K562 (cell line): ENCODE data around the gene BNIP3. TPM values are rescaled to one million over a fixed set of nuclear protein-coding genes. Genes with fewer than 3 reads are reported as not detected.

Experiments
- ATAC-seq: fragments of 200-7000 bp; cut with Tn5 transposase; 3 replicates; pipeline ENCODE4 v1.9.1; 2020; ENCODE audit warnings: moderate library complexity
- BruUV-seq: library from RNA; stranded (reverse); fragments of 400-500 nt; replicated peaks from 2 replicates; lab custom pipeline; 2021; lab: Mats Ljungman, UMichigan
- CTCF ChIA-PET: fragments of 300-600 bp; formaldehyde crosslinking; extraction: SDS; loops from one replicate; lab custom pipeline; 2021; ENCODE audit warnings: low intra/inter-chr PET ratio; lab: Yijun Ruan, JAX
- POLR2A ChIA-PET: fragments of 300-600, 350-650 bp; sonication (Branson Sonifier 250); formaldehyde crosslinking; extraction: SDS; loops from one replicate; lab custom pipeline; 2021; ENCODE audit warnings: antibody characterized with exemption, inconsistent platforms; lab: Yijun Ruan, JAX
- DNase-seq, 4 experiments: peaks; one replicate each; pipeline versions ENCODE4 v3.0.0 to v3.0.0-alpha.2; 2011 to 2018; ENCODE audit warnings: low spot score in 3 of 4, mixed read lengths in 3 of 4; ENCODE audit errors: extremely low read depth in 1 of 4
- FAIRE-seq: peaks from 2 replicates; lab custom pipeline; 2011; peaks lifted over from hg19 to GRCh38; lab: Jason Lieb, UNC
- H2AFZ ChIP-seq: 2 replicates; pipeline ENCODE4 v1.6.0; 2011; ENCODE audit warnings: low read depth, low read length, control low read depth, inconsistent platforms
- H3K27ac ChIP-seq: fragments of 200-600 bp; 3 replicates; pipeline ENCODE4 v1.8.0; 2011; ENCODE audit warnings: low read depth, mild to moderate bottlenecking, control low read depth, inconsistent platforms, low read length, moderate library complexity, mixed read lengths; ENCODE audit errors: extremely low read depth
- H3K27me3 ChIP-seq, 2 experiments: fragments of 300-600 bp in 1 of 2; 2 replicates in 1 of 2; 3 replicates in 1 of 2; pipeline versions ENCODE4 v1.6.0 to v1.8.0; 2011; ENCODE audit warnings: inconsistent platforms in 2 of 2, low read length in 2 of 2, mild to moderate bottlenecking in 1 of 2, mixed read lengths in 1 of 2, moderate library complexity in 1 of 2; ENCODE audit not compliant: control insufficient read depth in 2 of 2, insufficient read depth in 2 of 2
- H3K36me3 ChIP-seq: fragments of 300-600 bp; 3 replicates; pipeline ENCODE4 v1.8.0; 2011; ENCODE audit warnings: mild to moderate bottlenecking, low read length, inconsistent platforms; ENCODE audit not compliant: control insufficient read depth, insufficient read depth
- H3K4me1 ChIP-seq, 2 experiments: fragments of 200-600 bp in 1 of 2; replicated peaks in 1 of 2; 2 replicates in 1 of 2; 3 replicates in 1 of 2; pipeline versions ENCODE4 v1.5.1 to v1.8.0; 2011; ENCODE audit warnings: inconsistent platforms in 2 of 2, low read length in 2 of 2, mild to moderate bottlenecking in 1 of 2, mixed read lengths in 1 of 2, moderate library complexity in 1 of 2; ENCODE audit not compliant: control insufficient read depth in 2 of 2, insufficient read depth in 2 of 2
- H3K4me2 ChIP-seq: 2 replicates; pipeline ENCODE4 v1.6.1; 2011; ENCODE audit warnings: low read length, control low read depth, inconsistent platforms, mixed read lengths; ENCODE audit not compliant: insufficient read depth
- H3K4me3 ChIP-seq: fragments of 200-600 bp; sonication (generic), shearing (Covaris generic); 2 replicates; pipeline ENCODE4 v1.5.1; 2016; ENCODE audit warnings: control low read depth, inconsistent platforms
- H3K79me2 ChIP-seq: fragments of 200-600 bp; 3 replicates; pipeline ENCODE4 v1.8.0; 2011; ENCODE audit warnings: low read length, inconsistent platforms; ENCODE audit not compliant: control insufficient read depth, insufficient read depth
- H3K9ac ChIP-seq, 2 experiments: 2 replicates each; pipeline versions ENCODE4 v1.6.0 to v1.6.1; 2011; ENCODE audit warnings: low read depth in 2 of 2, low read length in 2 of 2, control low read depth in 1 of 2, inconsistent platforms in 1 of 2, mild to moderate bottlenecking in 1 of 2, mixed read lengths in 1 of 2; ENCODE audit not compliant: insufficient read depth in 1 of 2
- H3K9me1 ChIP-seq: one replicate; pipeline ENCODE4 v1.6.0; 2011; ENCODE audit warnings: inconsistent platforms, mild to moderate bottlenecking, low read length, moderate library complexity; ENCODE audit not compliant: control insufficient read depth, insufficient read depth
- H3K9me3 ChIP-seq: replicated peaks from 2 replicates; pipeline ENCODE4 v1.5.1; 2011; ENCODE audit warnings: low read depth, low read length, inconsistent platforms; ENCODE audit not compliant: control insufficient read depth, insufficient read depth
- H4K20me1 ChIP-seq: replicated peaks from 2 replicates; pipeline ENCODE4 v1.6.1; 2011; ENCODE audit warnings: low read length, inconsistent platforms, mixed read lengths; ENCODE audit not compliant: control insufficient read depth, insufficient read depth
- HNRNPL ChIP-seq: fragments of 200-400 bp; formaldehyde crosslinking; IDR thresholded peaks from 2 replicates; pipeline ENCODE4 v1.6.1; 2017; ENCODE audit warnings: low read depth, mild to moderate bottlenecking, low read length
- LCOR ChIP-seq: sonication (generic); formaldehyde crosslinking; IDR thresholded peaks from 2 replicates; pipeline ENCODE4 v1.8.0; 2022; ENCODE audit warnings: mild to moderate bottlenecking, missing genetic modification reagents
- NELFE ChIP-seq: IDR thresholded peaks from 2 replicates; pipeline ENCODE4 v1.6.1; 2011; ENCODE audit warnings: mild to moderate bottlenecking; ENCODE audit not compliant: insufficient read depth, insufficient read length
- NFXL1 ChIP-seq: fragments of 450-650 bp; formaldehyde crosslinking; IDR thresholded peaks from 2 replicates; pipeline ENCODE4 v1.4.0; 2021; ENCODE audit warnings: mild to moderate bottlenecking
- NONO ChIP-seq, 2 experiments: fragments of 200-400 bp in 1 of 2; fragments of 450-650 bp in 1 of 2; formaldehyde crosslinking in 1 of 2; IDR thresholded peaks; 2 replicates each; pipeline ENCODE4 v1.6.1; 2017; ENCODE audit warnings: low read depth in 2 of 2, mild to moderate bottlenecking in 2 of 2, moderate library complexity in 2 of 2, low read length in 1 of 2
- RUNX1 ChIP-seq: sonication (generic); IDR thresholded peaks from 2 replicates; pipeline ENCODE4 v1.6.1; 2016; ENCODE audit warnings: antibody characterized with exemption, low read depth
- SLC30A9 ChIP-seq: fragments of 250-450 bp; sonication (Bioruptor Pico); IDR thresholded peaks from 2 replicates; pipeline ENCODE4 v1.8.0; 2022; ENCODE audit warnings: mild to moderate bottlenecking, moderate library complexity
- ZC3H4 ChIP-seq: sonication (generic); formaldehyde crosslinking; IDR thresholded peaks from 2 replicates; pipeline ENCODE4 v1.9.0; 2021; ENCODE audit warnings: missing genetic modification reagents, borderline replicate concordance
- ZC3H8 ChIP-seq: fragments of 450-650 bp; IDR thresholded peaks from 2 replicates; pipeline ENCODE4 v1.6.1; 2017
- ZNF217 ChIP-seq: sonication (generic); formaldehyde crosslinking; IDR thresholded peaks from 2 replicates; pipeline ENCODE4 v1.8.0; 2022; ENCODE audit warnings: mild to moderate bottlenecking, missing genetic modification reagents
- ZNF830 ChIP-seq: fragments of 250-450 bp; sonication (Bioruptor Pico); IDR thresholded peaks from 2 replicates; pipeline ENCODE4 v1.5.0; 2021; ENCODE audit warnings: mild to moderate bottlenecking
- WGBS: fragments of 100-300 bp; shearing (Covaris generic); methylation state at CpG from one replicate; pipeline ENCODE4 v1.1.6; 2016; ENCODE audit warnings: low coverage, mixed read lengths; ENCODE audit not compliant: insufficient coverage; ENCODE audit errors: missing lambda C conversion rate; 5-methylcytosine and 5-hydroxymethylcytosine counted together
- in situ Hi-C: fragments of 300-500 bp; cut with MboI; formaldehyde crosslinking; loops from 4 replicates; pipeline ENCODE4 v1.15.0; 2018; ENCODE audit warnings: inconsistent platforms, mixed read lengths
- intact Hi-C: fragments of 100-400 bp; cut with micrococcal nuclease; formaldehyde crosslinking; loops from 2 replicates; pipeline ENCODE4 v1.14.2; 2022
- polyA plus RNA-seq, 8 experiments: library from polyadenylated mRNA; depleted of rRNA in 4 of 8; stranded (reverse) in 5 of 8; unstranded in 3 of 8; fragments of >200 nt; fragmentation: Nextera tagmentation in 2 of 8; fragmentation: Illumina TruSeq in 1 of 8; extraction: Ambion mirVana in 2 of 8; extraction: Trizol in 1 of 8; gene quantifications; 2 replicates each; pipeline versions ENCODE4 v1.2.1 to v1.2.3, GENCODE V29; 2011 to 2014; ENCODE audit warnings: inconsistent platforms in 1 of 8, missing spikeins in 1 of 8
- total RNA-seq, 7 experiments: library from RNA; depleted of rRNA in 6 of 7; stranded (reverse); fragments of >200 nt in 6 of 7; fragmentation: Illumina TruSeq in 2 of 7; extraction: Trizol in 2 of 7; gene quantifications; 2 replicates each; pipeline versions ENCODE4 v1.2.1 to v1.2.3, GENCODE V29; 2011 to 2021; ENCODE audit warnings: low replicate concordance in 1 of 7
- TF ChIP-seq, protein P1 (sequence below): fragments of 250-450 bp; sonication (Bioruptor Pico); IDR thresholded peaks from 2 replicates; pipeline ENCODE4 v1.5.0; 2021; ENCODE audit warnings: mild to moderate bottlenecking, moderate library complexity

The BNIP3 gene
- total and polyA plus RNA-seq, 9 of the 15 experiments (the other 6 are each of a cell fraction or from before 2014, with no cell fraction given): 9.2 to 119 (median 42.2) TPM

- Histone ChIP-seq H3K9ac (no peak overlapping the region), H3K27me3 (no peaks in the 10 kb centered on the region), H3K79me2 (peaks cover 37% of the 10 kb centered on the region), H3K9me3 (no peaks in the 10 kb centered on the region), H2AFZ (no peak overlapping the region), H4K20me1 (no peaks in the 10 kb centered on the region), H3K36me3 (peaks cover 89% of the 10 kb centered on the region; the same call in 2 of the 3 replicates), H3K4me3 (no peak overlapping the region), H3K4me1 (peaks cover under 1 to 1% of the 10 kb centered on the region in 2 experiments; a peak in 3 of 5 replicates), H3K27ac (no peak overlapping the region)
- POLR2A ChIA-PET: interaction anchor here (0.6 kb wide), 2 partner anchors 43 to 1322 kb away, joined by 3 read pairs; no protein-coding TSS in a partner anchor
- BruUV-seq: no TSS peak
- 98% methylated on average over 7 of the region's 10 CpGs for WGBS
- no peak for FAIRE-seq
- intact Hi-C loops: no loop called here
- DNase-seq: no peak
- no peak for TF ChIP-seq SLC30A9
- TF ChIP-seq ZC3H4 (CRISPR knock-in tag): no peak
- TF ChIP-seq NFXL1 (CRISPR knock-in tag): no peak
- no peak for TF ChIP-seq NONO (IDR thresholded peaks at IDR 0.05; ENCODE audit: low read depth in 2 of 2, low read length in 1 of 2)
- TF ChIP-seq, protein P1, sequence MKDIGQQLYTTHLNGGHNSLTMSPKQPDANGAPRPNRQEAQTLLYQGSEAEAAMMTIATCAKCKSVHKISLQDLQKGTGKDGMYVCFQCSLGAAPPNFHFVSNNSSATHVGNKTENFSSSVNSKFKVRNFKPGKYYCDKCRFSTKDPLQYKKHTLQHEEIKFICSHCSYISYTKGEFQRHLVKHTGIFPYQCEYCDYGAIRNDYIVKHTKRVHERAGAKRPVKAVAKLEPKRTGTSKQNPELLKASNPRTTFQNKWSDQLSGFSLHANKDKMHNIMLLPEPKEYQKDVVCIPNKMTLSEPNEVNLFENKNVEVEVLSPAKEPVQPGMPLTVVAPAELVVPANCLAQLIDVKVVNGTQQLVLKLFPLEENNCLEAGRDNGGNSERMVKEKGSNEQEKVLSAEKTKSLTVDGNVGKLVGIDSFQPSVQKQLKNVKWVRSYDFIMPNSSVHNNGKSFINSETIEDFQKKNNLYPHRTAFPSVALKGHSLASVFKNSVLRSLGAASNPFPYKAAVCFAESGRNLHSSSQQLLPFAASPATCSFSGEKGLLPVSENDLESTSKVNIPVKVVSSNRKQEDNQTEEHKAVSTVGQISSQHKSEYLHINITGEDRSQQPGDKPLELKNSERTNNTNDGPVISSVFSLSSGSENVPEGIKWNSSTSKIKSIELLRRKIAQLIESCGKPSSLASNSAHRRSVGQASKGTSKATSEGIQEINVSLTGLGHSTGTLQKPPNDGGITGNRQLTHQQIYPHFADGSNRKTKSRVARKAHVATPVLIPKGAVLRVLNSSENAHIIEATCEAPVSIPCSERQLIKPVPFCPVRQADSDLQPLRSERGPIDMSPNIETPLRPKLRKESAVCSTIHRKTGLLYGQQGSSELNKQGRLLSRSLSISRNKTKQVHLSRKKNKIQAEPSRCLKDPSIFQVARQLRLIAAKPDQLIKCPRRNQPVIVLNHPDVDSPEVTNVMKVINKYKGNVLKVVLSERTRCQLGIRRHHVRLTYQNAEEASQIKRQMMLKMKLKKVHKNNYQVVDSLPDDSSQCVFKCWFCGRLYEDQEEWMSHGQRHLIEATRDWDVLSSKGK (CRISPR knock-in tag): no peak
- TF ChIP-seq RUNX1: no peak
- TF ChIP-seq LCOR (CRISPR knock-in tag): no peak
- no peak for TF ChIP-seq NELFE
- TF ChIP-seq ZNF217 (CRISPR knock-in tag): no peak
- no peak for TF ChIP-seq HNRNPL
- no peak for TF ChIP-seq ZC3H8
- no peak for TF ChIP-seq ZNF830 (CRISPR knock-in tag)
- TF ChIP-seq, all 486 proteins: peak for 0
- ATAC-seq: no peak
- Histone ChIP-seq H3K9me1 (no peaks in the 10 kb centered on the region), H3K4me2 (no peak overlapping the region)
- in situ Hi-C loops: no loop called here
- CTCF ChIA-PET: no interaction called here
Measured at GRCh38 chr10:131938681-131939080, 43.0 kb downstream of the BNIP3 start.
